ENCODE data around the gene ESPNL.
"Not testable (repeated sequence)": the region's sequence is repeated elsewhere in the genome, so short reads cannot be mapped to it uniquely, and the experiment has no call there.

ESPNL gene

GRCh38 chr2:238066218-238066617 is 33.9 kb upstream of the ESPNL start:
- no peaks in the 10 kb centered on the region for H3K9me3 ChIP-seq (ENCODE audit: control insufficient read depth, insufficient read depth, low read length)
- H3K4me1 ChIP-seq (ENCODE audit: insufficient read depth, low read length) = no peaks in the 10 kb centered on the region; the same call in 1 of the 2 replicates
- H3K9ac ChIP-seq (ENCODE audit: low read depth, low read length) = no peak overlapping the region
- H3K36me3 ChIP-seq (ENCODE audit: insufficient read depth, low read length) = peaks cover 14% of the 10 kb centered on the region

- peaks cover 14% of the 10 kb centered on the region for H3K36me3 ChIP-seq (ENCODE audit: insufficient read depth, low read length)
- H3K9ac ChIP-seq (ENCODE audit: low read depth, low read length); H3K9me3 ChIP-seq (ENCODE audit: control insufficient read depth, insufficient read depth, low read length); H3K4me1 ChIP-seq (ENCODE audit: insufficient read depth, low read length): not testable (repeated sequence)
These were observed 33.4 kb upstream of the ESPNL start for GRCh38 chr2:238066718-238067117.

DNA sequence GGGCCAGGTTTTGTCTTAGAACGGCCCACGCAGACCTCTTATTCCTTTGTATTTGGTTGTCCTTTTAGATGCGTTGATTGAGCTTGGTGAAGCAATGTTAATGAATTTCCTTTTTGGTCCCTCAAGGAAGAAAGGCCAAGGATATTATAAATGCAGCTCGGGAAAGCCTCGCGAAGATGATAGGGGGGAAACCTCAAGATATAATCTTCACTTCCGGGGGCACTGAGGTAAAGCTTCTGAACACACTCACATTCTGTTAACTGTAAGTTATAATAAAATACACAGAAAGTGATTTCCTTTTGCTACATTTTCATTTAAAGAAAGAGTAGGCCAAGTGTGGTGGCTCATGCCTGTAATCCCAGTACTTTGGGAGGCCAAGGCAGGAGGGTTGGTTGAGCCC is 32.2 kb upstream of the ESPNL start:
- Histone ChIP-seq H3K36me3 (ENCODE audit: insufficient read depth, low read length) (peaks cover 17% of the 10 kb centered on the region), H3K9me3 (ENCODE audit: control insufficient read depth, insufficient read depth, low read length) (no peaks in the 10 kb centered on the region), H3K4me1 (ENCODE audit: insufficient read depth, low read length) (no peaks in the 10 kb centered on the region; the same call in 1 of the 2 replicates), H3K9ac (ENCODE audit: low read depth, low read length) (no peak overlapping the region)

GRCh38 chr2:238069021-238069709 is 31.0 kb upstream of the ESPNL start:
- no peak overlapping the region for H3K9ac ChIP-seq (ENCODE audit: low read depth, low read length)

DNA sequence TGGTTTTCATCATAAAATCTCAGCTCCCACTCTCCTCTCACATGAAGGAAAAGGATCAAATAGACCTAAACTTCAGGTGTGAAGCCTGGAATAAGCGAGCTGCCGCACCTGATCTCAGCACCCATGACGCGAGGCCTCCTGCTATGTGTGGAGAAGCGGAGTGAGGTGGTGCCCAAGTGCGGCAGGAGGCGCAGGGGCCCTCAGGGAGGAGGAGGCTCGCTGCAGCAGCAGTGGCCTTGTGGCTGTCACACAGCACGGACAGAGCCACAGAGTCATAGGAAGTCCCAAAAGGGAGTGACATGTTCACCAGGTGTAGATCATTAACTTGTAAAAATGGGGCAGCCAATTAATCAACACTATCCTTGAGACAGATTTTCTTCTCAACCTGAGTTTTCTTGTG is 30.3 kb upstream of the ESPNL start:
- Histone ChIP-seq H3K4me1 (ENCODE audit: insufficient read depth, low read length) (no peaks in the 10 kb centered on the region), H3K36me3 (ENCODE audit: insufficient read depth, low read length) (peaks cover 17% of the 10 kb centered on the region)

More at GRCh38 chr2:238069021-238069709, 31.0 kb upstream of the ESPNL start:
- Histone ChIP-seq H3K36me3 (ENCODE audit: insufficient read depth, low read length) (peaks cover 17% of the 10 kb centered on the region), H3K4me1 (ENCODE audit: insufficient read depth, low read length) (no peaks in the 10 kb centered on the region), H3K9me3 (ENCODE audit: control insufficient read depth, insufficient read depth, low read length) (no peaks in the 10 kb centered on the region)

DNA sequence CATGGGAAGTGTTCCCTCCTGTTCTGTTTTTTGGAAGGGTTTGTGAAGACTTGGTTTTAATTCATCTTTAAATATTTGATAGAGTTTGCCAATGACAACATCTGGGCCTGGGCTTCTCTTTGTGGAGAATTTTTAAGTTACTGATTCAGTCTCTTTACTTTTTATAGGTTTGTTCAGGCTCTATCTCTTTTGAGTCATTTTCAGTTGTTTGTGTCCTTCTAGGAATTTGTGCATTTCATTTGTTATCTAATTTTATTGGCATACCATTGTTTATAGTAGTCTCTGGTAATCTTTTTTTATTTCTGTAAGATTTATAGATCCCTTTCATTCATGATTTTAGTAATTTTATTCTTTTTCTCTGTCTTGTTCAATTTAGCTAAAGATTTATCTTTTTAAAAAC is 24.7 kb upstream of the ESPNL start:
- Histone ChIP-seq H3K9ac (ENCODE audit: low read depth, low read length) (no peak overlapping the region), H3K4me1 (ENCODE audit: insufficient read depth, low read length) (no peaks in the 10 kb centered on the region; the same call in 1 of the 2 replicates), H3K9me3 (ENCODE audit: control insufficient read depth, insufficient read depth, low read length) (no peaks in the 10 kb centered on the region; the same call in 1 of the 2 replicates), H3K36me3 (ENCODE audit: insufficient read depth, low read length) (peaks cover 10% of the 10 kb centered on the region)

More for the DNA sequence above, 30.3 kb upstream of the ESPNL start:
- Histone ChIP-seq H3K9me3 (ENCODE audit: control insufficient read depth, insufficient read depth, low read length) (no peaks in the 10 kb centered on the region), H3K9ac (ENCODE audit: low read depth, low read length) (no peak overlapping the region)

GRCh38 chr2:238077292-238077691 is 22.8 kb upstream of the ESPNL start:
- Histone ChIP-seq H3K4me1 (ENCODE audit: insufficient read depth, low read length) (no peaks in the 10 kb centered on the region; the same call in 1 of the 2 replicates), H3K36me3 (ENCODE audit: insufficient read depth, low read length) (peaks cover 8% of the 10 kb centered on the region), H3K9ac (ENCODE audit: low read depth, low read length) (no peak overlapping the region), H3K9me3 (ENCODE audit: control insufficient read depth, insufficient read depth, low read length) (no peaks in the 10 kb centered on the region; the same call in 1 of the 2 replicates)

DNA sequence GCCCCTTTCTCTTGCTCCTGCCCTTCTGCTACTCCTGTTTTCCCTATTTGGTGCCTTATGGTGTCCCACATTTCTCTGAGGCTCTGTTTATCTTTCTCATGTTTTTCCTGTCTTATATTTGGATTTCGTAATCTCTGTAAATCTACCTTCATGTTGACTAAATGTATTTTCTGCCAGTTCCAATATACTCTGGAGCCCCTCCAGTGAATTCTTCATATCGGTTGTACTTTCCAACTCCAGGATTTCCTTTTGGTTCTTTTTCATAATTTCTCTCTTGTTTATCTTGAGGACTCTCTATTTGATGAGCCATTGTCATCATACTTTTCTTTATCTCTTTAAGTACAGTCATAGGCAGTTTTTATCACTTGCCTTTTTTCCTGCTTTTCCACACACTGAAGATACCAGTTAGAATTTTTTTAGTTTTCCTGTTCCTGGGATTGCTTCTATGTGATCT is 20.2 kb upstream of the ESPNL start:
- H3K4me1 ChIP-seq (ENCODE audit: insufficient read depth, low read length) = no peaks in the 10 kb centered on the region; the same call in 1 of the 2 replicates
- no peaks in the 10 kb centered on the region; the same call in 1 of the 2 replicates for H3K9me3 ChIP-seq (ENCODE audit: control insufficient read depth, insufficient read depth, low read length)
- H3K36me3 ChIP-seq (ENCODE audit: insufficient read depth, low read length) = peaks cover 25% of the 10 kb centered on the region
- no peak overlapping the region for H3K9ac ChIP-seq (ENCODE audit: low read depth, low read length)

DNA sequence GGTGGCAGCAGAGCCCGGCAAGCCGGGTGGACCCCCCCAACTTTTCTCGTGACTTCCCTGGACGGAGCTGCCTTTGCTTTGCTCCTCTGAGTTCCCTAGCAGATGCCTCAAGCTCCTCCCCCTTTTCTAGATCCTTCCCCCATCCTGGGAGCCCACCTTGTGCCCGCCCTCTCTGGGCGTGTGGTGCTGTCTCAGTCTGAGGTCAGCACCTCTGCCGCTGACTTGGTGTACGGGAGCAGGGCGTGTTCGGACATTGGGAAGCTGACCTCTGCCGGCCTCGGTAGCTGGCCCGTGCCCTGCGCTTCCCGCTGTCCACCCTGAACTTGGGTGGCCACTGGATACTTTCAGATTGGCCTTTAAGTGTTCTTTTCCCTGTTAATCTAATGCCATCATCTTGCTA is 19.6 kb upstream of the ESPNL start:
- Histone ChIP-seq H3K9ac (ENCODE audit: low read depth, low read length) (no peak overlapping the region), H3K4me1 (ENCODE audit: insufficient read depth, low read length) (no peaks in the 10 kb centered on the region; the same call in 1 of the 2 replicates), H3K9me3 (ENCODE audit: control insufficient read depth, insufficient read depth, low read length) (no peaks in the 10 kb centered on the region; the same call in 1 of the 2 replicates), H3K36me3 (ENCODE audit: insufficient read depth, low read length) (peaks cover 25% of the 10 kb centered on the region)

GRCh38 chr2:238081150-238081549 is 19.0 kb upstream of the ESPNL start:
- Histone ChIP-seq H3K4me1 (ENCODE audit: insufficient read depth, low read length) (no peaks in the 10 kb centered on the region; the same call in 1 of the 2 replicates), H3K9ac (ENCODE audit: low read depth, low read length) (no peak overlapping the region), H3K36me3 (ENCODE audit: insufficient read depth, low read length) (peaks cover 25% of the 10 kb centered on the region), H3K9me3 (ENCODE audit: control insufficient read depth, insufficient read depth, low read length) (no peaks in the 10 kb centered on the region; the same call in 1 of the 2 replicates)

DNA sequence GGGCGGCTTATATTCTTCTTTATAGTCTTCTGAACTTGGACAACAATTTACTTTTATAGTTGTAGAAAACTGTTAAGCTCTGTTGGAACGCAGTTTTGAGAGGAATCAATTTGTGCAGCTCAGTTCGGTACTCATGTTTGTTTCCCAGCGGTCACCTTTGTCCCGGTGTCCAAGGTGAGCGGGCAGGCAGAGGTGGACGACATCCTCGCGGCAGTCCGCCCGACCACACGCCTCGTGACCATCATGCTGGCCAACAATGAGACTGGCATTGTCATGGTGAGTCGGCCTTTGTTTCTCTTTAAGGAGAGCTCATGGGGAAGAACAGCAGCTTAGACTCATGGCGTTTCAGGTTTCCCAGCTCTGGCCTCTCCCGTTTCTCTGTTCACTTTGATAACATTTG is 18.6 kb upstream of the ESPNL start:
- no peaks in the 10 kb centered on the region; the same call in 1 of the 2 replicates for H3K9me3 ChIP-seq (ENCODE audit: control insufficient read depth, insufficient read depth, low read length)
- no peak overlapping the region for H3K9ac ChIP-seq (ENCODE audit: low read depth, low read length)
- H3K36me3 ChIP-seq (ENCODE audit: insufficient read depth, low read length) = peaks cover 25% of the 10 kb centered on the region
- no peaks in the 10 kb centered on the region; the same call in 1 of the 2 replicates for H3K4me1 ChIP-seq (ENCODE audit: insufficient read depth, low read length)

DNA sequence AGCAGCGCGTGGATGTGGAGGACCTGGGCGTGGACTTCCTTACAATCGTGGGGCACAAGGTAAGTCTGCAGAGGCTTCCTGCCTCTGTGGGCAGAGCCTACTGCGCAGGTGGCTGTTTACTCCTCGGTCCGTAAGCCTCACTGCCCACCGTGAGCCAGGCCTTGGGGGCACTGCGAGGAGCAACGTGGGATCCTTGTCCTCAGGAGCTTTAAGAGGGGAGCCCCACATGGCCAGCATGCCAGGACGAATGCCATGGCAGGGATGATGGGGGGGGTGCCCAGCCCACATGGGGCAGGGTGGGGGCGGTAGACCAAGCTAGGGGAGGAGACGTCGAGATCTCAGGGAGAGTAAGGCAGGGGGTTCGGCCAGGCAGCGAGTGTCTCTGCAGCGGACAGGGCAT is 18.0 kb upstream of the ESPNL start:
- no peaks in the 10 kb centered on the region; the same call in 1 of the 2 replicates for H3K4me1 ChIP-seq (ENCODE audit: insufficient read depth, low read length)
- peaks cover 27% of the 10 kb centered on the region for H3K36me3 ChIP-seq (ENCODE audit: insufficient read depth, low read length)
- no peak overlapping the region for H3K9ac ChIP-seq (ENCODE audit: low read depth, low read length)
- H3K9me3 ChIP-seq (ENCODE audit: control insufficient read depth, insufficient read depth, low read length) = no peaks in the 10 kb centered on the region; the same call in 1 of the 2 replicates

- no peak overlapping the region for H3K9ac ChIP-seq (ENCODE audit: low read depth, low read length)
- peaks cover 25% of the 10 kb centered on the region for H3K36me3 ChIP-seq (ENCODE audit: insufficient read depth, low read length)
- H3K9me3 ChIP-seq (ENCODE audit: control insufficient read depth, insufficient read depth, low read length) = no peaks in the 10 kb centered on the region; the same call in 1 of the 2 replicates
- no peaks in the 10 kb centered on the region for H3K4me1 ChIP-seq (ENCODE audit: insufficient read depth, low read length)
These were observed 17.3 kb upstream of the ESPNL start for GRCh38 chr2:238082827-238083226.

DNA sequence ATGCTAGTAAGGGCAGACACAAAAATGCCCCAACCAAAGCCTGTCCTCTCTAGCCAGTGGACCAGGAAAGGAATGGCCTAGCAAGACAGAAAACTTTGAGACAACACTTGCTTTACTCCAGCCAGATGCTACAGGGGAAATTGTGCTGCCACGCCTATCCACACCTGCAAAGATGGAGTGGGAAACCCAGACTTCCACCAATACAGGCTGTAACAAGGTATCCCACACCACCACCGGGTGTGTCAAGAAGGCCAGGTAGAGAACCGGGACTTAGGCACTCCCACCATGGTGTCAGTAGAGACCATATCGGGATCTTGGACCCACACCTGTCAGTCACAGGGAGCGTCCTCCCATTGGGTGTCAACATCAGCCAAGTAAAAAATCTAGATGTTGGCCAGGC is 16.2 kb upstream of the ESPNL start:
- Histone ChIP-seq H3K9me3 (ENCODE audit: control insufficient read depth, insufficient read depth, low read length) (no peaks in the 10 kb centered on the region; the same call in 1 of the 2 replicates), H3K36me3 (ENCODE audit: insufficient read depth, low read length) (peaks cover 22% of the 10 kb centered on the region)

GRCh38 chr2:238084761-238085160 is 15.4 kb upstream of the ESPNL start:
- Histone ChIP-seq H3K9me3 (ENCODE audit: control insufficient read depth, insufficient read depth, low read length) (no peaks in the 10 kb centered on the region), H3K9ac (ENCODE audit: low read depth, low read length) (no peak overlapping the region), H3K36me3 (ENCODE audit: insufficient read depth, low read length) (peaks cover 22% of the 10 kb centered on the region), H3K4me1 (ENCODE audit: insufficient read depth, low read length) (no peaks in the 10 kb centered on the region)

More for the DNA sequence above, 16.2 kb upstream of the ESPNL start:
- Histone ChIP-seq H3K4me1 (ENCODE audit: insufficient read depth, low read length) (no peaks in the 10 kb centered on the region), H3K9ac (ENCODE audit: low read depth, low read length) (no peak overlapping the region)
